A673 (cell line): ENCODE results near the gene SCN3B. TPM values are rescaled to one million over a fixed set of nuclear protein-coding genes. Genes with fewer than 3 reads are reported as not detected.

Experiments
- BruUV-seq: library from RNA; stranded (reverse); fragments of 400-500 nt; replicated peaks from 2 replicates; lab custom pipeline; 2021; lab: Mats Ljungman, UMichigan
- CTCF ChIA-PET: fragments of 300-600 bp; sonication (Branson Sonifier 250); formaldehyde crosslinking; loops from one replicate; lab custom pipeline; 2022; ENCODE audit warnings: antibody characterized with exemption; lab: Charles Lee
- POLR2A ChIA-PET: fragments of 300-600 bp; sonication (Branson Sonifier 250); formaldehyde crosslinking; loops from one replicate; lab custom pipeline; 2022; ENCODE audit warnings: antibody characterized with exemption; ENCODE audit not compliant: low non-redundant PET; lab: Charles Lee
- DNase-seq: peaks from one replicate; pipeline ENCODE4 v3.0.0-alpha.2; 2015; ENCODE audit warnings: low spot score
- H3K27ac ChIP-seq: fragments of 200-600 bp; sonication (generic); 2 replicates; pipeline ENCODE4 v1.5.1; 2016; ENCODE audit warnings: mixed run types, low read depth, mild to moderate bottlenecking, mixed read lengths, antibody characterized with exemption, low read length; ENCODE audit not compliant: poor library complexity, severe bottlenecking
- H3K27me3 ChIP-seq: fragments of 200-600 bp; sonication (generic); replicated peaks from 2 replicates; pipeline ENCODE4 v1.6.1; 2017; ENCODE audit warnings: mixed run types, low read depth, mild to moderate bottlenecking, mixed read lengths, antibody characterized with exemption, low read length; ENCODE audit not compliant: insufficient read depth, poor library complexity
- H3K36me3 ChIP-seq: fragments of 200-600 bp; sonication (generic); 2 replicates; pipeline ENCODE4 v1.6.1; 2016; ENCODE audit warnings: mixed run types, mild to moderate bottlenecking, mixed read lengths, antibody characterized with exemption, low read length; ENCODE audit not compliant: insufficient read depth, poor library complexity, severe bottlenecking
- H3K4me1 ChIP-seq: fragments of 200-600 bp; sonication (generic); 2 replicates; pipeline ENCODE4 v1.6.1; 2017; ENCODE audit warnings: mixed run types, mild to moderate bottlenecking, mixed read lengths, antibody characterized with exemption, low read length; ENCODE audit not compliant: insufficient read depth, poor library complexity, severe bottlenecking
- H3K4me3 ChIP-seq: fragments of 200-600 bp; sonication (generic); 2 replicates; pipeline ENCODE4 v1.5.1; 2016; ENCODE audit warnings: low read depth, mixed run types, mild to moderate bottlenecking, mixed read lengths, low read length; ENCODE audit not compliant: poor library complexity, severe bottlenecking
- H3K9me3 ChIP-seq: fragments of 200-600 bp; sonication (generic); 2 replicates; pipeline ENCODE4 v1.6.1; 2016; ENCODE audit warnings: mixed run types, low read depth, mild to moderate bottlenecking, mixed read lengths, antibody characterized with exemption, low read length; ENCODE audit not compliant: poor library complexity, severe bottlenecking
- CTCF ChIP-seq: fragments of 300-800, 200-600 bp; sonication (generic); conservative IDR thresholded peaks from 2 replicates; pipeline ENCODE4 v1.5.1; 2017; ENCODE audit warnings: low read depth, mild to moderate bottlenecking, antibody characterized with exemption, low read length, moderate library complexity, mixed read lengths
- EZH2 ChIP-seq: fragments of 200-600 bp; sonication (generic); IDR thresholded peaks from 2 replicates; pipeline ENCODE4 v1.6.1; 2017; ENCODE audit warnings: borderline replicate concordance, low read depth, mild to moderate bottlenecking, mixed read lengths, antibody characterized with exemption, low read length; ENCODE audit not compliant: poor library complexity, severe bottlenecking
- intact Hi-C: fragments of 100-400 bp; cut with micrococcal nuclease; formaldehyde crosslinking; loops from one replicate; pipeline ENCODE4 v1.10.0; 2022; ENCODE audit not compliant: unreplicated experiment
- total RNA-seq: library from RNA; stranded (reverse); gene quantifications from 2 replicates; pipeline ENCODE4 v1.2.3, GENCODE V29; 2021

SCN3B gene
- total RNA-seq, 1 experiment from 2014 or later = 0.13 TPM

- no peaks in the 10 kb centered on the region for H3K9me3 ChIP-seq
- H3K4me3 ChIP-seq = no peak overlapping the region
- no peaks in the 10 kb centered on the region for H3K4me1 ChIP-seq
- no TSS peak for BruUV-seq
- no peaks in the 10 kb centered on the region for H3K36me3 ChIP-seq
- DNase-seq = no peak
- CTCF ChIA-PET = interaction anchor here (0.7 kb wide), 1 partner anchor 86 kb away, joined by 13 read pairs; no protein-coding TSS in a partner anchor
- intact Hi-C loops = no loop called here
- POLR2A ChIA-PET = no interaction called here
- TF ChIP-seq CTCF (0 out of 2 replicates have a peak, but pooled peaks have one; percentile 29), EZH2 (no peak)
- H3K27ac ChIP-seq = no peak overlapping the region
- H3K27me3 ChIP-seq = no peaks in the 10 kb centered on the region
Observed at GRCh38 chr11:123597859-123598258, 56.6 kb downstream of the SCN3B start.

GRCh38 chr11:123594921-123595320, 59.5 kb downstream of the SCN3B start:
- no TSS peak for BruUV-seq
- Histone ChIP-seq H3K27ac (no peak overlapping the region), H3K4me3 (no peak overlapping the region), H3K9me3 (no peaks in the 10 kb centered on the region), H3K4me1 (no peaks in the 10 kb centered on the region), H3K27me3 (no peaks in the 10 kb centered on the region), H3K36me3 (no peaks in the 10 kb centered on the region)
- ChIA-PET POLR2A (no interaction called here), CTCF (no interaction called here)
- no peak for DNase-seq
- no peak for TF ChIP-seq EZH2
- intact Hi-C loops = no loop called here

- no peak overlapping the region for H3K27ac ChIP-seq
- H3K27me3 ChIP-seq = no peaks in the 10 kb centered on the region
- TF ChIP-seq EZH2 (no peak), CTCF (no peak)
- no peaks in the 10 kb centered on the region for H3K9me3 ChIP-seq
- no peak for DNase-seq
- no peak overlapping the region for H3K4me3 ChIP-seq
- no peaks in the 10 kb centered on the region for H3K4me1 ChIP-seq
- intact Hi-C loops = no loop called here
- no peaks in the 10 kb centered on the region for H3K36me3 ChIP-seq
- POLR2A ChIA-PET = no interaction called here
- BruUV-seq = no TSS peak
- CTCF ChIA-PET = no interaction called here
Observed at GRCh38 chr11:123594188-123594901, 60.1 kb downstream of the SCN3B start.

- H3K36me3 ChIP-seq = no peaks in the 10 kb centered on the region
- no peak for DNase-seq
- ChIA-PET CTCF (no interaction called here), POLR2A (no interaction called here)
- TF ChIP-seq CTCF (no peak), EZH2 (no peak)
- no peaks in the 10 kb centered on the region for H3K9me3 ChIP-seq
- H3K27ac ChIP-seq = no peak overlapping the region
- H3K27me3 ChIP-seq = no peaks in the 10 kb centered on the region
- no peak overlapping the region for H3K4me3 ChIP-seq
- intact Hi-C loops = no loop called here
- H3K4me1 ChIP-seq = no peaks in the 10 kb centered on the region
- BruUV-seq = no TSS peak
Observed at GRCh38 chr11:123593570-123593969, 60.9 kb downstream of the SCN3B start.
